H9 (cell line): ENCODE measurements around the gene MLPH. TPM values are rescaled to one million over a fixed set of nuclear protein-coding genes. Genes with fewer than 3 reads are reported as not detected.

Experiments
- DNase-seq: peaks from one replicate; pipeline ENCODE4 v3.0.0-alpha.2; 2017
- H2AFZ ChIP-seq: one replicate; pipeline ENCODE4 v1.6.1; 2013; ENCODE audit warnings: mild to moderate bottlenecking, low read length, control low read depth, moderate library complexity
- H2AK5ac ChIP-seq: 2 replicates; pipeline ENCODE4 v1.6.1; 2013; ENCODE audit warnings: low read length, control low read depth, mixed read lengths; ENCODE audit not compliant: insufficient read length
- H2BK120ac ChIP-seq: one replicate; pipeline ENCODE4 v1.6.1; 2013; ENCODE audit warnings: low read depth, mild to moderate bottlenecking, low read length, control low read depth, inconsistent platforms; ENCODE audit not compliant: poor library complexity, severe bottlenecking
- H2BK12ac ChIP-seq: 2 replicates; pipeline ENCODE4 v1.6.1; 2013; ENCODE audit warnings: low read length, control low read depth, mixed read lengths, low read depth; ENCODE audit not compliant: insufficient read length
- H2BK15ac ChIP-seq: 2 replicates; pipeline ENCODE4 v1.6.1; 2013; ENCODE audit warnings: low read depth, low read length, control low read depth
- H2BK20ac ChIP-seq: one replicate; pipeline ENCODE4 v1.6.1; 2013; ENCODE audit warnings: low read depth, mild to moderate bottlenecking, low read length, control low read depth, inconsistent platforms; ENCODE audit not compliant: poor library complexity, severe bottlenecking
- H2BK5ac ChIP-seq: 2 replicates; pipeline ENCODE4 v1.6.1; 2013; ENCODE audit warnings: low read length, control low read depth, mixed read lengths; ENCODE audit not compliant: insufficient read length
- H3K14ac ChIP-seq: 2 replicates; pipeline ENCODE4 v1.6.1; 2013; ENCODE audit warnings: low read length, control low read depth; ENCODE audit not compliant: insufficient read depth
- H3K18ac ChIP-seq: 2 replicates; pipeline ENCODE4 v1.6.1; 2013; ENCODE audit warnings: low read depth, mild to moderate bottlenecking, mixed read lengths, low read length, control low read depth; ENCODE audit not compliant: insufficient read length
- H3K23ac ChIP-seq: 2 replicates; pipeline ENCODE4 v1.6.1; 2013; ENCODE audit warnings: low read length, control low read depth, mixed read lengths, low read depth; ENCODE audit not compliant: insufficient read length
- H3K23me2 ChIP-seq: 2 replicates; pipeline ENCODE4 v1.6.1; 2013; ENCODE audit warnings: low read depth, mild to moderate bottlenecking, mixed read lengths, low read length, control low read depth; ENCODE audit not compliant: insufficient read length, poor library complexity, severe bottlenecking
- H3K27ac ChIP-seq: 2 replicates; pipeline ENCODE4 v1.5.1; 2013; ENCODE audit warnings: low read length, control low read depth, mixed read lengths, low read depth; ENCODE audit not compliant: insufficient read length
- H3K27me3 ChIP-seq: 2 replicates; pipeline ENCODE4 v1.6.1; 2013; ENCODE audit warnings: low read length, control low read depth, inconsistent platforms; ENCODE audit not compliant: insufficient read depth
- H3K4ac ChIP-seq: 2 replicates; pipeline ENCODE4 v1.6.1; 2013; ENCODE audit warnings: low read depth, mild to moderate bottlenecking, control low read depth, inconsistent platforms, low read length, moderate library complexity
- H3K4me1 ChIP-seq: 2 replicates; pipeline ENCODE4 v1.6.1; 2013; ENCODE audit warnings: low read length, control low read depth, inconsistent platforms; ENCODE audit not compliant: insufficient read depth
- H3K4me2 ChIP-seq: 2 replicates; pipeline ENCODE4 v1.6.1; 2013; ENCODE audit warnings: low read length, control low read depth, mixed read lengths; ENCODE audit not compliant: insufficient read length, insufficient read depth
- H3K56ac ChIP-seq: 2 replicates; pipeline ENCODE4 v1.6.1; 2013; ENCODE audit warnings: low read depth, mild to moderate bottlenecking, mixed read lengths, low read length, control low read depth; ENCODE audit not compliant: insufficient read length
- H3K79me1 ChIP-seq: 2 replicates; pipeline ENCODE4 v1.6.1; 2013; ENCODE audit warnings: low read depth, mild to moderate bottlenecking, moderate library complexity, low read length, control low read depth, inconsistent platforms; ENCODE audit not compliant: insufficient read depth, poor library complexity, severe bottlenecking
- H3K79me2 ChIP-seq: 2 replicates; pipeline ENCODE4 v1.6.1; 2013; ENCODE audit warnings: low read length, control low read depth, inconsistent platforms; ENCODE audit not compliant: insufficient read depth
- H3K9ac ChIP-seq: 2 replicates; pipeline ENCODE4 v1.6.1; 2013; ENCODE audit warnings: low read length, control low read depth, mixed read lengths; ENCODE audit not compliant: insufficient read length; ENCODE audit errors: extremely low read depth
- H3K9me3 ChIP-seq: one replicate; pipeline ENCODE4 v1.6.1; 2013; ENCODE audit warnings: low read depth, low read length, inconsistent platforms; ENCODE audit not compliant: control insufficient read depth
- H3T11ph ChIP-seq: one replicate; pipeline ENCODE4 v1.6.1; 2013; ENCODE audit warnings: mild to moderate bottlenecking, low read length, control low read depth, inconsistent platforms
- H4K20me1 ChIP-seq: one replicate; pipeline ENCODE4 v1.6.1; 2013; ENCODE audit not compliant: control insufficient read depth, insufficient read length, insufficient read depth
- H4K5ac ChIP-seq: 2 replicates; pipeline ENCODE4 v1.6.1; 2013; ENCODE audit warnings: low read depth, mild to moderate bottlenecking, mixed read lengths, low read length, control low read depth; ENCODE audit not compliant: insufficient read length
- H4K8ac ChIP-seq: replicated peaks from 2 replicates; pipeline ENCODE4 v1.6.1; 2013; ENCODE audit warnings: low read length, control low read depth, mixed read lengths, low read depth; ENCODE audit not compliant: insufficient read length
- H4K91ac ChIP-seq: 2 replicates; pipeline ENCODE4 v1.6.1; 2013; ENCODE audit warnings: low read depth, mild to moderate bottlenecking, moderate library complexity, mixed read lengths, low read length, control low read depth; ENCODE audit not compliant: insufficient read length
- H3K27ac Mint-ChIP-seq, 3 experiments: 2 replicates in 2 of 3; 3 replicates in 1 of 3; pipeline ENCODE4 v1.8.0; 2020 to 2021; ENCODE audit warnings: mixed read lengths in 3 of 3, mild to moderate bottlenecking in 1 of 3, moderate library complexity in 1 of 3
- H3K27me3 Mint-ChIP-seq: 2 replicates; pipeline ENCODE4 v1.8.0; 2021; ENCODE audit warnings: low read depth, mild to moderate bottlenecking, moderate library complexity, mixed read lengths
- H3K36me3 Mint-ChIP-seq, 3 experiments: 2 replicates in 2 of 3; 3 replicates in 1 of 3; pipeline ENCODE4 v1.8.0; 2020 to 2021; ENCODE audit warnings: low read depth in 3 of 3, mixed read lengths in 3 of 3; ENCODE audit not compliant: insufficient read depth in 1 of 3
- H3K4me1 Mint-ChIP-seq, 2 experiments: 2 replicates each; pipeline ENCODE4 v1.8.0; 2020; ENCODE audit warnings: mixed read lengths in 2 of 2
- H3K4me3 Mint-ChIP-seq, 2 experiments: 2 replicates in 1 of 2; 3 replicates in 1 of 2; pipeline ENCODE4 v1.8.0; 2020 to 2021; ENCODE audit warnings: mild to moderate bottlenecking in 2 of 2, mixed read lengths in 2 of 2, moderate library complexity in 1 of 2
- H3K9me3 Mint-ChIP-seq, 2 experiments: 2 replicates in 1 of 2; 3 replicates in 1 of 2; pipeline ENCODE4 v1.8.0; 2020; ENCODE audit warnings: mild to moderate bottlenecking in 2 of 2, mixed read lengths in 2 of 2, moderate library complexity in 1 of 2
- CTCF ChIP-seq: fragments of 200-600 bp; sonication (generic); conservative IDR thresholded peaks from 3 replicates; pipeline ENCODE4 v1.8.0; 2021; ENCODE audit warnings: antibody characterized with exemption, mild to moderate bottlenecking
- WGBS: extraction: QIAGEN DNeasy Blood & Tissue Kit; methylation state at CpG from one replicate; pipeline ENCODE4 v1.1.7; 2013; ENCODE audit warnings: missing lambda C conversion rate, low lambda C conversion rate, mixed read lengths; ENCODE audit not compliant: insufficient read length; ENCODE audit errors: extremely low coverage; 5-methylcytosine and 5-hydroxymethylcytosine counted together
- total RNA-seq: library from RNA; stranded (reverse); gene quantifications from 2 replicates; pipeline ENCODE4 v1.2.1, GENCODE V29; 2021

The MLPH gene
- total RNA-seq, 1 experiment from 2014 or later: 3.4 TPM

- no CpG with 5 or more reads among the region's 5 CpGs for WGBS
- Histone ChIP-seq H4K91ac (no peak overlapping the region), H4K5ac (no peak overlapping the region), H3K27me3 (no peaks in the 10 kb centered on the region), H3K4ac (no peak overlapping the region), H2AK5ac (no peak overlapping the region), H2BK12ac (no peak overlapping the region), H3K4me1 (peaks cover 8% of the 10 kb centered on the region; the same call in 1 of the 2 replicates), H3K79me2 (no peaks in the 10 kb centered on the region), H4K20me1 (no peaks in the 10 kb centered on the region), H3K56ac (no peak overlapping the region), H3K9ac (no peak overlapping the region), H2BK120ac (no peak overlapping the region), H3K23me2 (no peaks in the 10 kb centered on the region), H3K4me2 (no peak overlapping the region), H3K14ac (no peak overlapping the region), H3K27ac (no peak overlapping the region), H3K23ac (no peak overlapping the region), H3K18ac (no peak overlapping the region), H3K9me3 (no peaks in the 10 kb centered on the region), H3K79me1 (no peaks in the 10 kb centered on the region), H4K8ac (no peak overlapping the region), H2BK5ac (no peak overlapping the region), H3T11ph (no peak overlapping the region), H2AFZ (no peak overlapping the region), H2BK20ac (no peak overlapping the region), H2BK15ac (no peak overlapping the region)
- Mint-ChIP-seq H3K4me1 (peaks cover 27 to 30% of the 10 kb centered on the region in 2 experiments), H3K27ac (no peak overlapping the region), H3K9me3 (peaks cover 3 to 8% of the 10 kb centered on the region in 2 experiments; a peak in 3 of 5 replicates), H3K4me3 (no peak overlapping the region), H3K27me3 (peaks cover 17% of the 10 kb centered on the region), H3K36me3 (no peaks in the 10 kb centered on the region; a peak in 1 of 7 replicates)
- no peak for TF ChIP-seq CTCF
- DNase-seq: no peak
Observed at GRCh38 chr2:237437566-237437965, 49.5 kb upstream of the MLPH start.
